Ovary (tissue), 9 donors: ENCODE results near the gene UBXN7. TPM values are rescaled to one million over a fixed set of nuclear protein-coding genes. Genes with fewer than 3 reads are reported as not detected.

Experiments used
- DNase-seq, 5 donors: peaks; one replicate each; pipeline ENCODE4 v3.0.0-alpha.2; 2019 to 2020
- H3K27ac ChIP-seq, 2 donors: fragments of 200-600 bp; one replicate each; pipeline versions ENCODE4 v1.5.1 to v1.8.0; 2019 to 2022
- H3K27me3 ChIP-seq: fragments of 200-600 bp; one replicate; pipeline ENCODE4 v1.8.0; 2022
- H3K36me3 ChIP-seq: fragments of 200-600 bp; sonication (generic); one replicate; pipeline ENCODE4 v1.5.1; 2019
- H3K4me1 ChIP-seq: one replicate; pipeline ENCODE4 v1.8.1; 2013; ENCODE audit warnings: mild to moderate bottlenecking, moderate library complexity; ENCODE audit not compliant: insufficient read depth
- H3K4me3 ChIP-seq: fragments of 200-600 bp; sonication (generic); one replicate; pipeline ENCODE4 v1.5.1; 2017
- H3K9me3 ChIP-seq, 2 donors: fragments of 200-600 bp in 1 of 2; sonication (generic) in 1 of 2; one replicate each; pipeline versions ENCODE4 v1.5.1 to v1.8.1; 2013 to 2019; ENCODE audit warnings: mild to moderate bottlenecking in 1 of 2, moderate library complexity in 1 of 2
- EP300 ChIP-seq: sonication (generic); formaldehyde crosslinking; IDR thresholded peaks from one replicate; pipeline ENCODE4 v1.6.1; 2017; ENCODE audit warnings: antibody characterized with exemption
- POLR2A ChIP-seq: fragments of 450-650 bp; IDR thresholded peaks from one replicate; pipeline ENCODE4 v1.6.1; 2017; ENCODE audit warnings: antibody characterized with exemption, mild to moderate bottlenecking, moderate library complexity
- WGBS, 3 donors: extraction: QIAGEN DNeasy Blood & Tissue Kit in 1 of 3; methylation state at CpG; one replicate each; pipeline versions ENCODE4 v1.1.5 to v1.1.7; 2013 to 2017; 5-methylcytosine and 5-hydroxymethylcytosine counted together
- intact Hi-C, 4 donors: fragments of 100-400 bp; cut with DNase I; formaldehyde crosslinking; loops; one replicate each; pipeline versions ENCODE4 v1.11.0 to v1.15.1; 2022 to 2023
- polyA plus RNA-seq, 2 donors: library from polyadenylated mRNA; stranded (reverse); fragments of 200-250 nt in 1 of 2; fragments of 350-450 nt in 1 of 2; fragmentation: Illumina TruSeq in 1 of 2; extraction: RNeasy Lipid Tissue Mini Kit (QIAGEN cat#74804) in 1 of 2; gene quantifications; one replicate each; pipeline ENCODE4 v1.2.3, GENCODE V29; 2013 to 2014
- total RNA-seq, 7 donors: library from RNA; depleted of rRNA in 2 of 7; stranded (reverse); fragments of >200 nt in 2 of 7; fragmentation: NEBNext Ultra II Directional in 3 of 7; extraction: Animal tissue kit (Norgen Biotek cat#: 25700) in 3 of 7; gene quantifications; one replicate each; pipeline versions ENCODE4 v1.1.0 to v1.2.4, GENCODE V29; 2016 to 2023
- TF ChIP-seq, protein P1 (sequence below), 3 donors: fragments of 450-650 bp in 2 of 3; fragments of 200-600 bp in 1 of 3; IDR thresholded peaks; one replicate each; pipeline versions ENCODE4 v1.5.1 to v1.8.0; 2016 to 2022; ENCODE audit warnings: antibody characterized with exemption in 3 of 3, mild to moderate bottlenecking in 1 of 3
- donor health status: DM: no; HTN: no; CAD: no; lungs with moderate emphysema.
- donor health status: DM: no; HTN: no; CAD: no.
- donor health status: Bipolar disorder and iron deficiency.
- donor health status: DM: yes; HTN: yes; CAD: no.
- donor health status: DM: no; HTN: no; CAD: no.
- donor health status: DM: yes; HTN: yes; CAD: no.

UBXN7 gene
- total and polyA plus RNA-seq, 9 donors: 13.0 to 71.4 (median 58.5) TPM

DNA sequence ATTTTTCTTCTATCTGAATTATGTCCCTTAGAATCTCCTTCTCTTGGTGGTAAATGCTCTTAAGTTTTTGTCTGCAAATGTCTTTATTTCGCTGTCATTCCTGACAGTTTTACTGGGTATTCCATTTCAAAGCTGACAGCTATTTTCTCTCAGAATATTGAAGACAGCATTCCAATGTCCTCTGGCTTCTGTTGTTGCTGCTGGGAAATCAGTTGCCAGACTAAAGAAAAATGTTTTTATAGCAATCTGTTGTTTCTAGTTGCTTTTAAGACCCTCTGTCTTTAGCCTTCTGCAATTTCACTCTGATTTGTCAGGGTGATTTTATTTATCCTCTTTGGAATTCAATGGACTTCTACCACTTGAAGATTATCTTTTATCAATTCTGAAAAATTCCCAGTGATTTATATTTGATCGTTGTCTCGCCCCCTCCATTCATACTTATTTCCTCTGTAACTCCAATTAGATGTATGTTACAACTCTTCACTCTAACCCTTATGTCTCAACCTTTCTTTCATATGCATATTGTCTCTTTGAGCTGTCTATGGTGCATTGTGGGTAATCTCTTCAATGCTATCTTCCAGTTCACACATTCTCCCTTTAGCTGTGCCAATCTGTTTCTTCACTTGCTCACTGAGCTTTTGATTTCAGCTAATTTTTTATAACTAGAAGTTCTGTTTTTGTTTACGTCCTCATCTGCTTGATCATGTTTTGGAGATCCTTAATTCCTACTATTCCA lies 23.5 kb downstream of the UBXN7 start:
- intact Hi-C loops: no loop called here
- H3K4me1 ChIP-seq: peaks cover 4% of the 10 kb centered on the region
- no peaks in the 10 kb centered on the region for H3K27me3 ChIP-seq
- H3K36me3 ChIP-seq: no peaks in the 10 kb centered on the region
- DNase-seq: no peak
- TF ChIP-seq, protein P1, sequence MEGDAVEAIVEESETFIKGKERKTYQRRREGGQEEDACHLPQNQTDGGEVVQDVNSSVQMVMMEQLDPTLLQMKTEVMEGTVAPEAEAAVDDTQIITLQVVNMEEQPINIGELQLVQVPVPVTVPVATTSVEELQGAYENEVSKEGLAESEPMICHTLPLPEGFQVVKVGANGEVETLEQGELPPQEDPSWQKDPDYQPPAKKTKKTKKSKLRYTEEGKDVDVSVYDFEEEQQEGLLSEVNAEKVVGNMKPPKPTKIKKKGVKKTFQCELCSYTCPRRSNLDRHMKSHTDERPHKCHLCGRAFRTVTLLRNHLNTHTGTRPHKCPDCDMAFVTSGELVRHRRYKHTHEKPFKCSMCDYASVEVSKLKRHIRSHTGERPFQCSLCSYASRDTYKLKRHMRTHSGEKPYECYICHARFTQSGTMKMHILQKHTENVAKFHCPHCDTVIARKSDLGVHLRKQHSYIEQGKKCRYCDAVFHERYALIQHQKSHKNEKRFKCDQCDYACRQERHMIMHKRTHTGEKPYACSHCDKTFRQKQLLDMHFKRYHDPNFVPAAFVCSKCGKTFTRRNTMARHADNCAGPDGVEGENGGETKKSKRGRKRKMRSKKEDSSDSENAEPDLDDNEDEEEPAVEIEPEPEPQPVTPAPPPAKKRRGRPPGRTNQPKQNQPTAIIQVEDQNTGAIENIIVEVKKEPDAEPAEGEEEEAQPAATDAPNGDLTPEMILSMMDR (IDR thresholded peaks at IDR 0.05): no peak
- TF ChIP-seq EP300 (no peak), POLR2A (no peak)
- no peak overlapping the region for H3K27ac ChIP-seq
- no peak overlapping the region for H3K4me3 ChIP-seq
- no peaks in the 10 kb centered on the region for H3K9me3 ChIP-seq
- WGBS, 3 donors: 97 to 99% (median 98%) methylated on average over 4 of the region's 4 CpGs

DNA sequence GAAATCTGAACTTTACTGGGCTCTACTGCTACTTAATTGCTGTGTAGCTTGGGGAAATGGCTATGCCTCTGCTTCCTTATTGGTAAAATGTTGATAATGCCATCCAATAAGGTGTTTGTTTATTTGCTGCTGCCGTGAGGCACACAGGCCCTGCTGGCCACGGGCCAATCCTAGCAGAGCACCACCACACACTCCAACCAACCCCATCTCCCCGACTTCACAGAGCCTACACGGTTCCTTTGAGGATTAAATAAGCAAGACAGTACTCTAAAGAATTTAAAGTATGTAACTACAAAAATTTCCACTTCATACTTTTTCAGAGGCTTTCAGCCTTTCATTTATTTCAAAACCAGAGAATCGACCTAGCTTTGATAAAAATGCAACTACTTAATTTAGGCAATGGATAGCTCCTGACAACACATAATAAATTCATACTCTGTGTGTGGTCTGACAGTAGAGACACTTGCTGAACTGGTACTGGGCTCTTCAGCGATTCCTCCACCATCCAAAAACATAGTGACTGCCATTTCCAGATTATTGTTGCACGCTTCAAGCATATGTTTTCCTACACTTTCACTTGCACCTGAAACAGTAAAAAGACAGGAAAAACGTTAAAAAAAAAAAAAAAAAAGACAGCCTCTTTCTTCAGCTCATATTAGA lies 25.3 kb downstream of the UBXN7 start:
- intact Hi-C loops: no loop called here
- no peak overlapping the region for H3K27ac ChIP-seq

DNA sequence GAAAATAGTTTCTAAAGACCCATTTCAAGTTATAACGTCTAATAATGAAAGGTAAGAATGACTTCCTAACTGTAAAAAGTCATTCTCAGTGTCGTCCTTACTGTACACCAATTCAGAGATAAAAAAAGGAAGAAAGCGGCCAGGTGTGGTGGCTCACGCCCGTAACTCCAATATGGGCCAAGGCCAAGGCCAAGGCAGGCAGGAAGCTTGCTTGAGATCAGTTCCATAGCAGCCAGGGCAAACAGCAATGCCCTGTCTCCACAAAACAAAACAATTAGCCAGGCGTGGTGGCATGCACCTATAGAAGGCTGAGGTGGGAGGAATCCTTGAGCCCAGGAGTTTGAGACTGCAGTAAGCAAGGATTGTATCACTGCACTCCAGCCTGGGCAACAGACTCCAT lies 31.9 kb downstream of the UBXN7 start:
- Histone ChIP-seq H3K27me3 (no peaks in the 10 kb centered on the region), H3K36me3 (no peaks in the 10 kb centered on the region), H3K9me3 (no peaks in the 10 kb centered on the region), H3K27ac (no peak overlapping the region), H3K4me1 (no peaks in the 10 kb centered on the region), H3K4me3 (no peak overlapping the region)
- no peak for DNase-seq
- WGBS, 3 donors: 76 to 86% (median 86%) methylated on average over 6 of the region's 6 CpGs
- no peak for TF ChIP-seq EP300
- TF ChIP-seq, protein P1 (IDR thresholded peaks at IDR 0.05): no peak
- no peak for TF ChIP-seq POLR2A
- intact Hi-C loops: no loop called here

More for the DNA sequence above, 25.3 kb downstream of the UBXN7 start:
- Histone ChIP-seq H3K4me3 (no peak overlapping the region), H3K36me3 (no peaks in the 10 kb centered on the region), H3K9me3 (no peaks in the 10 kb centered on the region), H3K27me3 (no peaks in the 10 kb centered on the region), H3K4me1 (peaks cover 4% of the 10 kb centered on the region)
- 24 to 32% (median 32%) methylated on average over 8 of the region's 8 CpGs for WGBS, 3 donors
- no peak for TF ChIP-seq POLR2A
- no peak for TF ChIP-seq EP300
- TF ChIP-seq, protein P1 (IDR thresholded peaks at IDR 0.05): no peak
- DNase-seq: no peak

DNA sequence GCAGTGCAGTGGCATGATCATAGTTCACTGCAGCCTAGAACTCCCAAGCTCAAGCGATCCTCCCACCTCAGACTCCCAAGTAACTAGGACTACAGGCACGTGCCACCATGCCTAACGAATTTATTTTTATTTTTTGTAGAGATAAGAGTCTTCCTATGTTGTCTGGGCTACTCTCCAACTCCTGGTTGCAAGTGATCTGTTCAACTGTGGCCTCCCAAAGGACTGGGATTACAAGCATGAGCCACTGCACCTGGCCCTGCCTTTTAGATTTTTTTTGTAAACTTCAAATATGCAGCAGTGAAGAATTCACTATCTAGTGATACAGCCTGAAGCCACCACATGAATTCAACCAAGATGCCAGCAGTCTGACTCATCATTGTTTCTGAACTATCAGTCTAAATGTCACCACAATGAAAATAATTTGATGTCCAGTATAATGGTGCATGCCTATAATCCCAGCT lies 32.7 kb downstream of the UBXN7 start:
- WGBS, 3 donors: 42 to 53% (median 47%) methylated on average over 3 of the region's 3 CpGs
- Histone ChIP-seq H3K4me3 (no peak overlapping the region), H3K27ac (no peak overlapping the region), H3K4me1 (no peaks in the 10 kb centered on the region), H3K27me3 (no peaks in the 10 kb centered on the region), H3K9me3 (no peaks in the 10 kb centered on the region), H3K36me3 (no peaks in the 10 kb centered on the region)
- DNase-seq: no peak
- intact Hi-C loops: no loop called here
- TF ChIP-seq POLR2A (no peak), EP300 (no peak)
- TF ChIP-seq, protein P1 (IDR thresholded peaks at IDR 0.05): no peak
